Measurements from ENCODE around the gene PRKACB.
"Not testable (repeated sequence)": the region's sequence is repeated elsewhere in the genome, so short reads cannot be mapped to it uniquely, and the experiment has no call there.

Gene PRKACB

DNA sequence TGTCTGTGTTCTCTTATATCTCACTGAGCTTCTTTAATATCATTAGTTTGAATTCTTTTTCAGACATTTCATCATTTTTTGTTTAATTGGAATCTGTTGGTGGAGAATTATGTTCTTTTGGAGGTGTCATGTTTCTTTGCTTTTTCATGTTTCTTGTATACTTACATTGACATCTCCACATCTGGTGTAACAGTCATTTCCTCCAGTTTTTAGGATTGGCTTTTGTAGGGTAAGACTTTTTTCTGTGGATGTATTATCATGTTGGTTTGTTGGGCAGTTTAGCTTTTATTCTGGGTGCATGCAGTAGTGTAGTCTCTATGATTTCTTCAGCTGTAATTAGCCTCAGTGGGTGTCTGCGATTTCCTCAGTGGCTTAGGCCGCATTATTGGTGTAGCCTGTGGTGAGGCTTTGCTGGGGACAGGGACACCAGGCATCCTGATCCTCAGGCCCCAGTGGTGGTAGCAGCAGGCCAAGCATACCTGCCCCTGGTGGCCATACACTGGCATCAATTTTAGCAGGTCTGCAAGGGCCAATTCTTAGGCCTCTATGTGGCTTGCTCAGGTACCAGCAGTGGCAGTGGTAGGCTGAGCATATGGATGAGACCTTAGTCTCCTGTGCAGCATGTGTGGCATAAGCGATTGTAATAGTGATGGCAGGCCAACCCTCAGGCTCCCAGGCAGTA is 79.8 kb downstream of the PRKACB start:
- H3K27me3 Mint-ChIP-seq (ENCODE audit: low read depth): no peaks in the 10 kb centered on the region
- H3K4me3 Mint-ChIP-seq: no peak overlapping the region
- H3K27ac Mint-ChIP-seq: no peak overlapping the region
- H3K36me3 Mint-ChIP-seq (ENCODE audit: low read depth): peaks cover 44% of the 10 kb centered on the region
- H3K9me3 Mint-ChIP-seq: peaks cover 34% of the 10 kb centered on the region
- no peaks in the 10 kb centered on the region for H3K4me1 Mint-ChIP-seq (ENCODE audit: low read depth)

- Mint-ChIP-seq H3K4me3 (no peak overlapping the region), H3K27me3 (ENCODE audit: low read depth) (no peaks in the 10 kb centered on the region), H3K4me1 (ENCODE audit: low read depth) (no peaks in the 10 kb centered on the region), H3K27ac (no peak overlapping the region), H3K36me3 (ENCODE audit: low read depth) (peaks cover 38% of the 10 kb centered on the region), H3K9me3 (peaks cover 34% of the 10 kb centered on the region)
Measured at GRCh38 chr1:84224905-84225304, 80.8 kb downstream of the PRKACB start.

- H3K9me3 Mint-ChIP-seq: peaks cover 30% of the 10 kb centered on the region
- no peak overlapping the region for H3K4me3 Mint-ChIP-seq
- H3K4me1 Mint-ChIP-seq (ENCODE audit: low read depth): no peaks in the 10 kb centered on the region
- H3K27me3 Mint-ChIP-seq (ENCODE audit: low read depth): no peaks in the 10 kb centered on the region
- H3K27ac Mint-ChIP-seq: no peak overlapping the region
- peaks cover 34% of the 10 kb centered on the region for H3K36me3 Mint-ChIP-seq (ENCODE audit: low read depth)
Measured at GRCh38 chr1:84225646-84226045, 81.6 kb downstream of the PRKACB start.

DNA sequence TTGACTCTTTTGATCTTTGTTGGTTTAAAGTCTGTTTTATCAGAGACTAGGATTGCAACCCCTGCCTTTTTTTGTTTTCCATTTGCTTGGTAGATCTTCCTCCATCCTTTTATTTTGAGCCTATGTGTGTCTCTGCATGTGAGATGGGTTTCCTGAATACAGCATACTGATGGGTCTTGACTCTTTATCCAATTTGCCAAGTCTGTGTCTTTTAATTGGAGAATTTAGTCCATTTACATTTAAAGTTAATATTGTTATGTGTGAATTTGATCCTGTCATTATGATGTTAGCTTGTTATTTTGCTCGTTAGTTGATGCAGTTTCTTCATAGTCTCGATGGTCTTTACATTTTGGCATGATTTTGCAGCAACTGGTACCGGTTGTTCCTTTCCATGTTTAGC is 88.6 kb downstream of the PRKACB start:
- Mint-ChIP-seq H3K9me3 (peaks cover 11% of the 10 kb centered on the region), H3K36me3 (ENCODE audit: low read depth) (peaks cover 25% of the 10 kb centered on the region)
- not testable (repeated sequence) for H3K4me1 Mint-ChIP-seq (ENCODE audit: low read depth); H3K27ac Mint-ChIP-seq; H3K4me3 Mint-ChIP-seq; H3K27me3 Mint-ChIP-seq (ENCODE audit: low read depth)

DNA sequence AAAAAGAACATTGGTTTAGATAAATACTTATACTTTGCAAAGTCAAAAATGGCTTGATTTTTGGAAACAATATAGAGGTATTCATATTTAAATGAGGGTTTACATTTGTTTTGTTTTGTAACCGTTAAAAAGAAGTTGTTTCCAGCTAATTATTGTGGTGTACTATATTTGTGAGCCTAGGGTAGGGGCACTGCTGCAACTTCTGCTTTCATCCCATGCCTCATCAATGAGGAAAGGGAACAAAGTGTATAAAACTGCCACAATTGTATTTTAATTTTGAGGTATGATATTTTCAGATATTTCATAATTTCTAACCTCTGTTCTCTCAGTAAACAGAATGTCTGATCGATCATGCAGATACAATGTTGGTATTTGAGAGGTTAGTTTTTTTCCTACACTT is 92.2 kb downstream of the PRKACB start:
- Mint-ChIP-seq H3K4me3 (no peak overlapping the region), H3K36me3 (ENCODE audit: low read depth) (peaks cover 35% of the 10 kb centered on the region), H3K4me1 (ENCODE audit: low read depth) (no peaks in the 10 kb centered on the region), H3K27ac (no peak overlapping the region), H3K27me3 (ENCODE audit: low read depth) (no peaks in the 10 kb centered on the region), H3K9me3 (peaks cover 11% of the 10 kb centered on the region)

DNA sequence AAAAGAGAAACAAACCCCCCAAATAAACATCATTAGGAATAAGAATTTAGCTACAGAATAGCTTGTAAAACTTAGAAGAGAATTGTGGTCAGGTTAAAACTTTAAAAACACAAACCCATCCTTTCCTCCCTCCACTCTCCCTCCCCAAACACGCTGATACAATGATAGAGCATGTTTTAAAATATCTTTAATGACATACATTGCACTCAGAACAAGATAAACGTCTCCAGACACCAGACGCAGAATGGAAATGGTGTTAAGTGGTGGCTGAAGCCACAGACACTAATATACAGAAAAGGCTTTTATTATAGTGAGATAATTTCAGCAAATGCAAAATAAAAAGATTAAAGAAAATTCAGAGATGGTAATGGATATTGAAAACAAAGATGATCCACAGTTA is 98.6 kb downstream of the PRKACB start:
- Mint-ChIP-seq H3K27me3 (ENCODE audit: low read depth) (no peaks in the 10 kb centered on the region), H3K36me3 (ENCODE audit: low read depth) (peaks cover 13% of the 10 kb centered on the region), H3K9me3 (no peaks in the 10 kb centered on the region)

GRCh38 chr1:84245563-84245962 is 101.5 kb downstream of the PRKACB start:
- Mint-ChIP-seq H3K36me3 (ENCODE audit: low read depth) (no peaks in the 10 kb centered on the region), H3K27ac (no peak overlapping the region), H3K4me3 (no peak overlapping the region), H3K4me1 (ENCODE audit: low read depth) (no peaks in the 10 kb centered on the region), H3K9me3 (no peaks in the 10 kb centered on the region), H3K27me3 (ENCODE audit: low read depth) (no peaks in the 10 kb centered on the region)

More for the DNA sequence above, 98.6 kb downstream of the PRKACB start:
- Mint-ChIP-seq H3K4me1 (ENCODE audit: low read depth) (no peaks in the 10 kb centered on the region), H3K4me3 (no peak overlapping the region), H3K27ac (no peak overlapping the region)

DNA sequence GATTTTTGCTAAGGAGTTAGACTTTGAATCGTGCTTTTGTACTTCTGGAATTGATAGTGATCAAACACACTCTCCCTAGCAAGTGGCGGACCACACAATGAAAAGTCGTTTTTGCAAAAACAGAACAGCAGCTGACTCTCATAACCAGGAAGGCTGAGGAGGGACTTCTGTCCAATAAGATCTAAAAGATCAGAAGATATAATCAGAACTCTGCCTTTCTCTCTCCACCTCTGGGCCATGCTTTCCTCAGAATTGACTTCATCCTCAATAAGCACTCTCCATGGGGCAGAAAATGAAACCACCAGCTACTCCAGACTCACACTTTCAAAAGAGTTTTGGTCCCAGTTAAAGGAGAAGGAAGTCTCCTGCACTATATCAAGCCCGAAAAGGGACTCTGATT is 102.1 kb downstream of the PRKACB start:
- Mint-ChIP-seq H3K4me1 (ENCODE audit: low read depth) (no peaks in the 10 kb centered on the region), H3K27me3 (ENCODE audit: low read depth) (no peaks in the 10 kb centered on the region), H3K4me3 (no peak overlapping the region), H3K36me3 (ENCODE audit: low read depth) (no peaks in the 10 kb centered on the region), H3K9me3 (no peaks in the 10 kb centered on the region), H3K27ac (no peak overlapping the region)

DNA sequence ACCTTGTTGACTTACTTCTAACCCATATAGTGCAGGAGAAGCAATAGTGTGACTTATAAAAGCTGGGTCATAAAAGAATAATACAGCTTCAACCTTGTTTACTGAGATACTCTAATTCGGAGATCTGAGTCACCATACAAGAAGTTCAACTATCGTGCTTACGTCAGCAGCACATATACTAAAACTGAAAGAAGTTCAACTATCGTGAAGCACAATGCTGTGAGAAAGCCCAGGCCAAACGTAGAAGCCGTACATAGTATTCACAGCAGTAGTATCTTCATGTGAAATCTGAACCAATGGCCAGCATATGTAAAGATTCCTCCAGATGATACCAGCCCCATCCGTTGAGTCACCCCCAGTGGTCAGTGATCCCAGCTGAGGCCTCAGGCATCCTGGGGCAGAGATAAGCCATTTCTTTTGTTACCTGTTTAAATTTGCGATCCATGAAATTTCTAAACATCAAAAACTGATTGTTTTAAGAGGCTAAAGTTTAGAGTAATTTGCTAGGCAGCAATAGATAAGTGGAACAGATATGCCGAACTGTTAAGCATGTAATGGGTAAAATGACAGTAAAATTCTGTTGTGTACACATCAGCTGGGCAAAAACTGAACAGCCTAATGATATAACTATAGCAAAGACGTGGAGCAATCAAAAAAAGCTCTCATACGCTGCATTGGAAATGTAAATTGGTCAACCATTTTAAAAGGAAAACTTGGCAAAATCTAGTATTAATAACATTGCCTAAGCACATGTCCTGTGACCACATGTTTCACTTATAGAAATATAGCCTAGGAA is 103.6 kb downstream of the PRKACB start:
- Mint-ChIP-seq H3K36me3 (ENCODE audit: low read depth) (no peaks in the 10 kb centered on the region), H3K4me1 (ENCODE audit: low read depth) (no peaks in the 10 kb centered on the region), H3K27ac (no peak overlapping the region), H3K4me3 (no peak overlapping the region), H3K27me3 (ENCODE audit: low read depth) (no peaks in the 10 kb centered on the region), H3K9me3 (no peaks in the 10 kb centered on the region)

DNA sequence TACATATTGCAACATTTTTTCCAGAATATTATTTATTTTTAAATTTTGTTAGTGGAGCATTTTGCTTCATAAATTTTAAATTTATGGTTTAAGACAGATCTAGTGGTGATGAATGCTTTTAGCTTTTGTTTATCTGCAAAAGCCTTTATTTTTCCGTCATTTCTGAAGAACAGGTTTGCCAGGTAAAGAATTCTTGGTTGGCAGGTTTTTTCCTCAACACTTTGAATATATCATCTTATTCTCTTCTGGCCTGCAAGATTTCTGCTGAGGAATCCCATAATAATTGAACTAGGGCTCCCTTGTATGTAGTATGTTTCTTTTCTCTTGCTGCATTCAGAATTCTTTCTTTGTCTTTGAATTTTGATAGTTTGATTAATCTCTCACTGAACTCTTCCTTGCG is 106.6 kb downstream of the PRKACB start:
- Mint-ChIP-seq H3K4me1 (ENCODE audit: low read depth) (no peaks in the 10 kb centered on the region), H3K9me3 (no peaks in the 10 kb centered on the region), H3K36me3 (ENCODE audit: low read depth) (no peaks in the 10 kb centered on the region), H3K4me3 (no peak overlapping the region), H3K27me3 (ENCODE audit: low read depth) (no peaks in the 10 kb centered on the region), H3K27ac (no peak overlapping the region)

DNA sequence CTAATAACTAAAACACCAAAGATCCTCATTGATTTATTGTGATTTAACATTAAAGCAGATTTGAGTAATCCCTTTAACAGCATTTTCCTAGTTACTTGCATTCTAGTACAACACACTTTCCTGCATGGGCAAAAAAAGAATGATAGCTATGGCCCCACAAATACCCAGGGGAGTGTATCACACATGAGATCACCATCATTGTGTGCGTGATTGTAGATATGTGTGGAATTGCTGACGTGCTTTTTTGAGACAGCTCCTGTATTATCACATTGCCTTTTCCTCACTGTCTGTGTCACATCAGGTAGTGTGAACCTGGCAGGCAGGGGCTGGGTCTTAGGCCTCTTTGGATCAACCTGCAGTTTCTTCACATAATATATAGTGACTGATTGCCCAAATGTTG is 109.0 kb downstream of the PRKACB start:
- no peaks in the 10 kb centered on the region for H3K4me1 Mint-ChIP-seq (ENCODE audit: low read depth)
- H3K36me3 Mint-ChIP-seq (ENCODE audit: low read depth): no peaks in the 10 kb centered on the region
- H3K9me3 Mint-ChIP-seq: no peaks in the 10 kb centered on the region
- no peaks in the 10 kb centered on the region for H3K27me3 Mint-ChIP-seq (ENCODE audit: low read depth)
- H3K27ac Mint-ChIP-seq: no peak overlapping the region
- no peak overlapping the region for H3K4me3 Mint-ChIP-seq

DNA sequence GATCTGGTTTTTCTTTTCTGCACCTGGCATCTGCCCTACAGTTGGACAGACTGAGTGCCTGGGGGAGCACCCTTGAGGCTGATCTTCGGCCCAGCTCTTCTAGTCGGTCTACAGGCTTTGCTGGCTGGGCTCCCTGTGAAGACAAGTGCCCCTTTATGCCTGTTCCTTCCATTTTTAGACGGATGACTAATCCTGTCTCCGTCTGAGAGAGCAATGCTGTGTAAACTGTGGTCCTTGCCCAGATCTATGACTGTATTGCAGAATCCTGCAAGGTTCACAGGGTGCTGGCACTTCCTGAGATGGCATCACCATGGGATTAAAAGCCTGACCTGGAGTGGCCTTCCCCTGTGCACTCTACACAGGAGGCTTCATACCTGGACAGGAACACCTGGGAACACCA is 109.8 kb downstream of the PRKACB start:
- Mint-ChIP-seq H3K36me3 (ENCODE audit: low read depth) (no peaks in the 10 kb centered on the region), H3K9me3 (no peaks in the 10 kb centered on the region)

GRCh38 chr1:84254703-84255238 is 110.7 kb downstream of the PRKACB start:
- Mint-ChIP-seq H3K4me1 (ENCODE audit: low read depth) (no peaks in the 10 kb centered on the region), H3K27ac (no peak overlapping the region), H3K36me3 (ENCODE audit: low read depth) (no peaks in the 10 kb centered on the region), H3K9me3 (no peaks in the 10 kb centered on the region), H3K27me3 (ENCODE audit: low read depth) (no peaks in the 10 kb centered on the region), H3K4me3 (no peak overlapping the region)

More for the DNA sequence above, 109.8 kb downstream of the PRKACB start:
- no peaks in the 10 kb centered on the region for H3K27me3 Mint-ChIP-seq (ENCODE audit: low read depth)
- no peak overlapping the region for H3K4me3 Mint-ChIP-seq
- no peaks in the 10 kb centered on the region for H3K4me1 Mint-ChIP-seq (ENCODE audit: low read depth)
- H3K27ac Mint-ChIP-seq: no peak overlapping the region

DNA sequence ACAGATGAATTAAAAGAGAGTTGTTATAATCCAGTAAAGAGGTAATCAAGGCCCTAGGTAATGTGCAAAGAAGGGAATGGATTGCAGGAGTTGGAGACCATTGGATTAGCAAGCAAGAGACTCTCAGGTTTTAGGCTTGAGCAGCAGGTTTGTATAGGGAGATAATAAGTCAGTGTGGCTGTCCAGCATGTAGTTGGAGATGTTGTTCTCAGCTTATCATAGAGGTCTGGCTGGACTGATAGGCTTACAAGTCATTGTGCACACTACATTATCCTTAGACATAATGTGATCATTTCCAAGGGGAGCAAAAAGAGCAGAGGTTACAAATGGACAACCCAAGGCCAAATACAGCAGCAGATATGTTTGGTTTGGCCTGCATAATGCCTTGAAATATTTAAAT is 111.5 kb downstream of the PRKACB start:
- no peaks in the 10 kb centered on the region for H3K27me3 Mint-ChIP-seq (ENCODE audit: low read depth)
- no peaks in the 10 kb centered on the region for H3K36me3 Mint-ChIP-seq (ENCODE audit: low read depth)
- H3K27ac Mint-ChIP-seq: no peak overlapping the region
- no peaks in the 10 kb centered on the region for H3K4me1 Mint-ChIP-seq (ENCODE audit: low read depth)
- no peaks in the 10 kb centered on the region for H3K9me3 Mint-ChIP-seq
- no peak overlapping the region for H3K4me3 Mint-ChIP-seq

DNA sequence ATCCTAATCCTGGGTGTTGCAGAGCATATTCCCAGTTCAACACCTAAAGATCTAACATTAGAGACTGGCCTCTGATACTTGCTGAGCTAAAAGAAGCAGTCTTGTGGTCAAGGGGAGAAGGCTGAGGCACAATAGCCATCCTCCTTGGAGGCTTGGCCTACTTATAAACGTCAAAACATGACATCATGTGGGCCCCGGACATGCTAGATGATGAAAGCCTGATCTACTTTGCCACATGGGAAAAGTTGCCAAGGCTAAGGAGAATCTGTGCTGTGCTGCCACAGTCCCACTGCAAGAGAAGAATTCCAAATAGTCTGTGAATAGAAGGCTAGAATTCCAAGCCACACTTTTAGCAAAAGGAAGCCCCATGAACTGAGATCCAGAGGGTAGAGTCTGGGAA is 113.5 kb downstream of the PRKACB start:
- H3K36me3 Mint-ChIP-seq (ENCODE audit: low read depth): no peaks in the 10 kb centered on the region
- H3K9me3 Mint-ChIP-seq: no peaks in the 10 kb centered on the region
- no peaks in the 10 kb centered on the region for H3K4me1 Mint-ChIP-seq (ENCODE audit: low read depth)
- H3K4me3 Mint-ChIP-seq: no peak overlapping the region
- no peaks in the 10 kb centered on the region for H3K27me3 Mint-ChIP-seq (ENCODE audit: low read depth)
- H3K27ac Mint-ChIP-seq: no peak overlapping the region

All from T-helper 1 cell treated with Interleukin-12 subunit alpha and Interleukin-12 subunit beta and Interleukin-4 antibody, amounts not matched to agents 30 μg/mL and 1 μg/mL, for 36 hours (primary cell).